ENCODE measurements around the gene TRPM4.
"Not testable (repeated sequence)": the region's sequence is repeated elsewhere in the genome, so short reads cannot be mapped to it uniquely, and the experiment has no call there.

TRPM4 gene

DNA sequence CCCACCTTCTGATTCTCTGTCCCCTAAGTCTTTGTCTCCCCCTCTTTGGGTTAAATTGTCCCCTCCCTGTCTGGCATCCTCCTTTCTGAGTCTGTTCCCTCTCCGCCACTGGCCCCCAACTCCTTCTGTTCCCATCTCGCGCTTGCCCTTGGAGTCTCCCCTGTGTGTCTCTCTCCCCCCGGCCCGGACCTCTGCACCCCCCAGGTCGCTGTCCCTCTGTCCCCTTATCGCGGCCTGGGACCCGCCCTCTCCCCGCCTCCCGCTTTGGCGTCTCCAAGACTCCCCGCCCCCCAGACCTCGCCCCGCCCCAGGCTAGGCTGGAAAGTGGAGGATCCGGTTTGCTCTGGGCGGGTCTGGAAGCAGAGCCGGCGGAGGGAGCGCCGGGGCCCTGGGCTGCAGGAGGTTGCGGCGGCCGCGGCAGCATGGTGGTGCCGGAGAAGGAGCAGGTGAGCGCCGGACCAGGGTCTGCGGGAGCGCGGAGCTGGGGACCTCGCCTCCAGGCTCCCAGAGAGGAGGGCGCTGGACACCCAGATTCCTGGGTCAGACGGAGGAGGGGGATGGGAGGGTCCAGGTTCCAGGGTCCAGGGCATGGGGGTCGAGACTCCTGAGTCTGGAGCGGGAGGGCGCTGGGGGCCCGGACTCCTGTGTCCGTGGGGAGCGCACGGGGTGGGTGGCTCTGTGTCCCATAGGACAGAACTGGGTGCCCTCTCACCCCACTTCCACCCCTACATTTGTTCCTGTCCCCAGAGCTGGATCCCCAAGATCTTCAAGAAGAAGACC is at the start of gene TRPM4:
TSS of gene TRPM4 (plus strand) at position 348 of the 780 bp plus-strand sequence. CDS start at position 423, 75 bp downstream.
- DNase-seq, result peak in 1 of 2 experiments; percentile 1

DNA sequence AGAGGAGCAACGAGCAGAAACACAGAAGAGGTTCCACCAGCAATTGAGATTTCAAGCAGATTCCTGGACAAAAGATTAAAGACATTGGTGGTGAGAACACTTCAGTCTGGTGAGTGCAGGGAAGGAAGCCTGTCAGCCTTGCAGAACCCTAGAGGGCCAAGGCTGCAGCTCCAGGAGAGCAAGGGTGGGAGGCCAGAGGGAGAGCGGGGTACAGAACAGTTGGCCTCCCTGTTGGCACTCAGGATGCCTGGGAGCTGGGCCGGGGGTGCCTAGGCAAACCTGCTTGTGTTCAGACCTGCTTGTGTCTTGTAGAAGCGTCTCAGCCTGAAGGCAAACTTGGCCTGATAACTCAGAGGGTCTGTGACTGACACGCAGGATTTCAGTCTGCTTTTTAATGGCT is 48.5 kb upstream of the TRPM4 start:
- DNase-seq, result no peak

DNA sequence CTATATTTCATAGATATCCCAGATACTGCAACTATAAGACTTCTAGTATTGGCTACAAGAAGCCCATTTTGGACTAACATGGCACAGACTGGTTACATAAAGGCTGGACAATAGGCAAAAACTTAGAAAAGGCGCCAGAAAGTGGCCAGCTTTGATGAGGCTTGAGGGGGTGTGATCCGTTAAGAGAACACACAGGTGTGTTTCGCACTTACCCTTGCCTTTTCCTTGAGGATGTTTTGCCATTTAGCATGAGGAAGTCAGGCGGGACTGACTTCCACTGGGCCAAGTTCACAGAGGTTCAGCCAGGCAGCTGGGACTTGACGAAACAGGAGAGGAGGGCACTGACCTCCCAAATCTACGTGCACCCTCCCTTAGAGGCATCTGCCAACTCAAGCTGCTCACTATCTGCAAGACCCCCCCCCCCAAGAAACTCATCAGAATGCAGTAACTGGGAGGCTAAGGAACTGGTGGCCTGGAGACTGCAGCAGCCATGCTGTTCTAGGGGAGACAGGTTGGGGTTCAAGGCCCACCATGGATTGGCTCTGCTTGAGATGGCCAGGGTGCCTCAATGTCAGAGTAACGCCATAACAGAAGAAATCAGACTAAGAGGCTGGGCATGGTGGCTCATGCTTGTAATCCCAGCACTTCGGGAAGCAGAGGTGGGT is 47.9 kb upstream of the TRPM4 start:
- no peak for DNase-seq

DNA sequence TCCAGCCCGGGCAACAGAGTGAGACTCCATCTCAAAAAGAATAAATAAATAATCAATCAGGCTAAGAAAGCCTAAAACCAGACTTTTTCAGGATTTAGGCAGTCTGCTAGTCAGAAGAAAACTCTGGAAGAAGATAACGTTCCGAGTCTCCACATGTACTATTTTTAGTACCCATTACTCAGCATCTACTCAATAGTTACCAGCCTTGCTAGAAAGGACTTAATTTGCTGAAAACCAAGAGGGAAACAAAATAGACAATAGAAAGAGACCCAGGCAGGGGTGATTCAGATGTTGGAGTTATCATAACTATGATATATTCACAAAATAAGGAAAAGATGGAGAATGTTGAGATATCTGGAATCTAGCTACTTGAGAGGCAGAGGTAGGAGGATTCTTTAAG is 47.0 kb upstream of the TRPM4 start:
- DNase-seq, result no peak

DNA sequence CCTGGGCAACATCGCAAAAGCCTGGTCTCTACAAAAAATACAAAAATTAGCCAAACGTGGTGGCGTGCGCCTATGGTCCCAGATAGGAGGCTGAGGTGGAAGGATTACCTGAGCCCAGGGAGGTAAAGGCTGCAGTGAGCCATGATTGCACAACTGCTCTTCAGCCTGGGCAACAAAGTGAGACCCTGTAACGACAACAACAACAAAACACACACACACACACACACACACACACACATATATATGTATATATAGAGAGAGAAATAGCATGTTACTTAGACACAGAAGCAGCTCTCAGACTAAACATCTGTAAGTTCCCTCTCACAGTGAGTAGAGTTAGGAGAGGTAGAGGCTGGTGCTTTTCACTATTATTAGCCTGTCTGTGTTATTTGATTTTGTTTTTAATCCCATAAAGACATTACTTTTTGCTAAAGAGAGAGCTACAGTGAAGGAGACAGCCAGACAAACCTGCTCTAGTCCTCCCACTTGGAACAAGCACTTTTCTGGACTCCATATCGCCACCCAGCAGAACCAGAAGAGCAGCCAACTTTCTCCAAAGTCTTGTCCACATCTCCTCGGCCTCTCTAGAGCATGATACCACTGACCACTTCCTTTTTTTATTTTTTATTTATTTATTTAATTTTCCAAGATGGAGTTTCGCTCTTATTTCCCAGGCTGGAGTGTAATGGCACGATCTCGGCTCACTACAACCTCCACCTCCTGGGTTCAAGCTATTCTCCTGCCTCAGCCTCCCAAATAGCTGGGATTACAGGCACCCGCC is 46.2 kb upstream of the TRPM4 start:
- DNase-seq, result no peak

DNA sequence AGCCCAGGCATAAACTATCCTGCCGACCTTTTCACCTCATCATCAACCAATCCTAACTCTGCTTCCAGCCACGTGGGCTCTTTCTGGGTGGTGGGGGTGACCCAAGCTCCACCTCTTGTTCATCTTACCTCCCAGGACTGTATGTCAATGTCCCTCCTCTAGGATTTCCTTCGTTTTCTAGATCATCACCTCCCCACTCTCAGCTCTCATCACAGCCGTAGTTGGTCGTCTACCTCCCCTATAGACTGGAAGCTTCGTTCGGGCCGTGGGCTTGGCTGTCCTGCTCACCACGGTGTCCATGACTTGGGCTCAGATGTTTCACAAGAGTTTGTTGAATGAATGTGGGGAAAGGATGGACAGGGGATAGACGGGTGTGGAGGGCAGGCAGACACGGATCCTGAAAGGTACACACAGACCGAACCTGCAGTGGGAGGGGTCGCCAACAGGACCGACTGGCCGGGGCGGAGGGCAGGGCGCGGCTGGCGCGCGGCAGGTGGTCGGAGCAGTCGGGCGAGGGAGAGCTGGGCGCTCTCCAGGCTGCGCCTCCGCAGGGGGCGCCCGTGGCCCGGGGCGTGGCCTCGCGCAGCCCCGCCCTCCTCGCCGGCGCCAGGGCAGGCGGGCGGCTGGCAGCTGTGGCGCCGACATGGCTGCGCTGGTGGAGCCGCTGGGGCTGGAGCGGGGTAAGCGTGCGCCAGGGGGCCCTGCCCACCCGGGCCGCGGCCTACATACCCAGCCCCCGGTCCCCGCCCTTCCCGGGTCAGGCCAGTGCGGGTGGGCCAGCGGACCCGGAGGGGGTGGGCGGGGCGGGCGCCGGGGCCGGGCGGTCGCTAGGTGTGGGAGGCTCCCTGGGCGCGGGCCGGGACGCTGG is 43.6 kb upstream of the TRPM4 start, which contains the start of gene LIN7B:
TSS of gene LIN7B (plus strand) at position 609 of the 868 bp plus-strand sequence. CDS start at position 644, 35 bp downstream.
- DNase-seq, result no peak

DNA sequence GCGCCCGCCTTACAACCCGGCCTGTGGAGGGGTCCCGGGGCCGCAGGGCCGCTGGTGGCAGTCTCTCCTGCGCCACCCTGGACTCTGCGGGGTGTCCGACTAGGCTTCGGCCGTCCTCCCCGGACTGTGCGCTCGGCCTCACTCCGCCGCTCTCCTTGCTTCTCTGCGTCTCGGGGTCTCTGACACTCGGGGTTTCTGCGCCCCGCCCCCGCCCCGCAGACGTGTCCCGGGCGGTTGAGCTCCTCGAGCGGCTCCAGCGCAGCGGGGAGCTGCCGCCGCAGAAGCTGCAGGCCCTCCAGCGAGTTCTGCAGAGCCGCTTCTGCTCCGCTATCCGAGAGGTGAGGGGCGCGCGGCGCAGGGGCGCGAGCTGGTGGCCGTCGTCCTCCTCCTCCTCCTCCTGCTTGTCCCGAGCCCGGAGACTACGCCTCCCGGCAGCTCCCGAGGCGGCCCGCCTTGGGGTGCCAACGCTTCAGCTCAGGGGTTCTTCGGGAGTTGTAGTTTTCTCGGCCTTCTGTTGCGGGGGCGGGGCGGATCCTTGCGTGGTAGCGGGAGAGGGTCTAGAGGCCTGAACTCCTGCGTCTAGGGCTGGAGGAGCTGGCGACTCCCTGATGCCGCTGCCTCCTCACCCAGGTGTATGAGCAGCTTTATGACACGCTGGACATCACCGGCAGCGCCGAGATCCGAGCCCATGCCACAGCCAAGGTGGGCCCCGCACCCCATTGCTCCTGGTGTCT is 42.8 kb upstream of the TRPM4 start:
- peak; percentile 59 to 70 for DNase-seq

DNA sequence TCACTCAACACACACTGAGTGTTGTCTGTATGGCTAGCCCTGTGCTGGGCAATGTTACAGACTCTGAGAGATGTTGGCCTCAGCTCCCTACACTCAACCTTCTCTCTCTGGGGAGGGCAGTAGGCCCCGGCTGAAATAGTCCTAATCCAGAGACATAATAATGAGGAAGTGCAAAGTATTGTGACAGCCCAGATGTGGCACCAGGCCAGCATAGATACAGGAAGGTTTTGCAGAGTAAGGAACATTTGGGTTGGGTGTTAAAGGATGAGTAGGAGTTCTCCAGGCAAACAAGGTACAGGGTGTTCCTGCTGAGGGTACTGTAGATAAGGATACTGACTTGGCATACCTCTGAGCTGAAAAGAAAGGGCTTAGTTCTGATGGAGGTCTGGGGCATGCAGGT is 41.0 kb upstream of the TRPM4 start:
- DNase-seq, result no peak

DNA sequence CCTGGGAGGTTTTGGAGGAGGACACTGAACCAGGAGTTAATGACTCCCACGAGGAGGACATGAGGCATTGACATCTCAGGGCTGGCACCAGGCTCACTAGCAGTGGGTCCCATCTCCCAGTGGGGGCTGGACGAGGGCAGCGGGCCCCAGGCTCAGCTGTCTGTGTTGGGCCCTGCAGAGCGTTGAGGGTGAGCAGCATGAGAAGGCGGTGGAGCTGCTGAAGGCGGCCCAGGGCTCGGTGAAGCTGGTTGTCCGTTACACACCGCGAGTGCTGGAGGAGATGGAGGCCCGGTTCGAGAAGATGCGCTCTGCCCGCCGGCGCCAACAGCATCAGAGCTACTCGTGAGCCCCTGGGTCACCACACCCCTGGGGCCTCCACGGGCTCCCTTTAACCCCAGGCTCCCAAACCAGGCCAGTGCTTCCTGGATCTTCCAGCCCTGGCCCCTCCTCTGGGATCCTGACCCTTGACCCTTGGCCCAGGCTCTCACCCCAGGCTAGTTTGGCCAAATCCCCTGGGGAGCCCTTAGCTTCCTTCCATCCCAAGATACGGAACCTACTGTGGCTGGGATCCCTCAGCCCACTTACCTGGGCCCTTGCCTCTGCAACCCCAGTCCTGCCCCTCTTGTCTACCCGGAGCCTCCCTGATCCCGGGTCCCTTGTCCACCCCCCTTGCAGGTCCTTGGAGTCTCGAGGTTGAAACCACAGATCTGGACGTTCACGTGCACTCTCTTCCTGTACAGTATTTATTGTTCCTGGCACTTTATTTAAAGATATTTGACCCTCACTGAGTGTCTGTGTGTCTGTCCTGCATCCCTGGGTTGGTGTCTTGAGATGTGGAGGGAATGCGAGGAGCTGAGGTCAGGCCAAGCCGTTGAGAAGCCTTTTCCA is 39.7 kb upstream of the TRPM4 start:
- no peak for DNase-seq

DNA sequence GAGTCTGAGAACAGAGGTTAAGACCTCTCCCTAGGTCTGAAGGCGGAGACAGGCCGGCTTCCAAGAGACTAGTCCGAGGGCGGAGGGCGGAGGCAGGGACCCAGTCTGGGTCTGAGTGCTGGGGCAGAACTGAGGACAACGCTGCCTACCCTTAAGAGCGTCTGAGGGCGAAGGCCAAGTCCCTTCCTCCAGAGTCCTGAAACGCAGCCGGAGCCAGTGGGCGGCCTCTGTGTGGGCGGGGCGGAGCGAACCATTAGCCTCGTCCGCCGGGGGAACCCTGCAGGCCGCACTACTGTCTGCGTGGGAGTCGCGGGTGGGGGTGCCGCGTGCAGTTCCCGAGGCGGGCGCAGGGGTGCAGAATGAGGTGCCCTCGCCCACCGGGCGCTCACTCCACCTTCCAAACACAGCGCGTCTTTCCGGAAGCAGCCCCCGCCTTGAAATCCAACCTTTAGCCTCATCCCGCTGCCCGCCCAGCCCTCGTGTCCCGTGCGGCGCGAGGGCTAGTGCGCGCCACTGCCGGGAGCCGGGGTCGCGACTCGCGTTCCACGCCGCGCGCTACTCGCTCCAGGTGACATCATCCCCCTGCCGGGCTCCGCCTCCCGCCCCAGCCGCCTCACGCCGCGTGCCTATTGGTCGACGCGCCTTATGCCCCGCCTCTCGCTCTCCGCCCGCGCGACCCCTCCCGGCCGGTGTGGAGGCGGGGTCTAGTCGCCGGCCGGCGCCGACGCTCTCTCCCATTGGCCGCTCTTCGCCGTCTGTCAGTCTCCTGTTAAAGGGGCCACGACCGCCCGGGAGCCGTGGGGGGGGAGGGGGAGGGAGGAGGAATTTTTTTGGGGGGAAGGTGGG is 38.8 kb upstream of the TRPM4 start, which contains the start of gene C19orf73:
TSS of gene C19orf73 (minus strand) at position 579 of the 846 bp plus-strand sequence. CDS start at position 458, 121 bp downstream.
- peak; percentile 65 to 87 for DNase-seq

DNA sequence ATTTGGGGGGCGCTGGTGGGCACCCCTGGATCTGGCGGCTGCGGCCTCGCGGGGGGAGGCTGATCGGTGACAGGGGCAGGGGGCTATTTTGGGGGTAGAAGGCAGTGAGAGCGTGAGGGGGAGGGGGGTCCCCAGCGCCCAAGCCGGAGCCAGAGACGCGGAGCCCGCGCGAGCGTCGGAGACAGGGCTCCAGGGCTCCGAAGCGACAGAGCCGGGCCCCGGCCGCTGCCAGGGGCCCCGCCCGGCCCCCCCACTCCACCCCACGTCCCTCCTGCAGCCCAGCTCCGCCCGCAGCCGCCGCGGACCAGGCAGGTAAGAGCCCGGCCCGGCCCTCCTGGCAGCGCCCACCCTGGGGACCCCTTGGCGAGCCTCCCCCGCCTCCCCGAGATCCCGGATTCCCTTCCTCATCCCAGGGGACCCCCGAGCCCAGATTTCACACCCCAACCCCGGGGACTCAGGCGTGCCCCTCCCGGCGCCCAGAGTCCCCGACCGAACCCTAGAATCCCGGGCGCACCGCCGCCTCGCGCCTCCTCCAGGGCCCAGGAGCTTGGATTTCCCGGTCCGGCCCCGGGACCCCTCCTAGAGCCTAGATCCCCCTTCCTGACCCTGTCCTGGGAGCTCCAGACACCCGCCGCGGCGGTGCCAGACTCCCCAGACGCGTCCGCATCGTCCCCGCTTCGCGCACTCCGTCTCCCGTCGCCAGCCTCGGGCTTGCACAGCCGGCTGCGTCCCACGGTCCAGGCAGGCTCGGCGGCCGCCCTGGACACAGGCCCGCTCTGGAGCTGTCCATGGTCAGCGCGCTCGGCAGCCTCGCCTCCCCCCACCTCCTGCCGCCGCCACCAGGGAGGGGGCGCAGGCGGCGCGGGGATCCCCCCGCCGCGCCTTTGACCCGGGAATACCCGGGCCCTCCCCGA is 37.9 kb upstream of the TRPM4 start, which contains the start of gene PPFIA3:
TSS of gene PPFIA3 (plus strand) at position 134 of the 914 bp plus-strand sequence. CDS start 8,330 bp downstream, outside the sequence.
- DNase-seq, result no peak

DNA sequence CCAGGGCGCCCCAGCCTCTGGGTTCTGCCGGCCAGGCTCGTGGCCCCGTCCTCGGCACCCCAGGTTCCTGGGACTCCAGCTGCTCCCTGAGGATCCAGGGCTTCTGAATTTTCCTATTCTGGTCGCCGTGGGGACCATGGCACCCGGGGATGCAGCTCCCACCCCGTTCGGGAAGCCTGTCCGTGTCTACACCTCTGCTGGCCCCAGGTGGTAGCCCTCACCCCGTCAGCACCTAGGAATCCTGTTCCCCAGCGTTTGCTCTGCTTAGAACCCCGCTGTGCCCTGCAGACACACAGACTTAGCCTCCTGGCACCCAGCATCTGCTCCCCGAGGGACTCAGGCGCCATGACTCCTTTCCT is 37.3 kb upstream of the TRPM4 start:
- no peak for DNase-seq

DNA sequence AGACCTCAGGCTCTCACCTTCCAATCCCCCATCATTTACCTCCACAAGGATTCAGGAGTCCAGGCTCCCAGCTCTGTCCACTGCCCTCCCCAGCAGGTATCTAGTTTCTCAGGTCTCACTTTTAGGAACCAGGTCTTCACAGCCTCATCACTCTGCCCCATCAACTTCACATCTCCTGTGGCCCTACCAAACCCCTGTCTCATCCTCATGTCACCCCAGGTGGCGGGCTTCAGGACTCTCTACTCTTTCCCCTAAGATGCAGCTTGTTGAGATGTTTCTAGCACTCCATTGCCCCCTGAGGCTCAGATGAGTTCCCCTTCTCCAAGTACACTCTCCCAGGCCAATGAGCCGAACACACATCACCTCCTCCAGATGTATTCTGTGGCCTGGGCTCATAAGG is 36.7 kb upstream of the TRPM4 start:
- DNase-seq, result no peak

DNA sequence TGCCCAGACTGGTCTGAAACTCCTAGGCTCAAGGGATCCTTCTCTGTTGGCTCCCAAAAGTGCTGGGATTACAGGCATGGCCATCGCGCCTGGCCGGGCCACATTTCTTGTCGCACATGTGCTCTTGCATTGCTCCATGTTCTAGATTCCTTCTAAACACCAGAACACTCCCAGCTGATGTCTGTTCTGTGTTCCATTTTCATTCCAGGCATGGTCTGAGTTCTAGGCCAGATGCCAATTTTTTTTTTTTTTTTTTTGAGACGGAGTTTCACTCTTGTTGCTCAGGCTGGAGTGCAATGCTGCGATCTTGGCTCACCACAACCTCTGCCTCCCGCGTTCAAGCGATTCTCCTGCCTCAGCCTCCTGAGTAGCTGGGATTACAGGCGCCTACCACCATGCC is 35.8 kb upstream of the TRPM4 start:
- not testable (repeated sequence) for DNase-seq

DNA sequence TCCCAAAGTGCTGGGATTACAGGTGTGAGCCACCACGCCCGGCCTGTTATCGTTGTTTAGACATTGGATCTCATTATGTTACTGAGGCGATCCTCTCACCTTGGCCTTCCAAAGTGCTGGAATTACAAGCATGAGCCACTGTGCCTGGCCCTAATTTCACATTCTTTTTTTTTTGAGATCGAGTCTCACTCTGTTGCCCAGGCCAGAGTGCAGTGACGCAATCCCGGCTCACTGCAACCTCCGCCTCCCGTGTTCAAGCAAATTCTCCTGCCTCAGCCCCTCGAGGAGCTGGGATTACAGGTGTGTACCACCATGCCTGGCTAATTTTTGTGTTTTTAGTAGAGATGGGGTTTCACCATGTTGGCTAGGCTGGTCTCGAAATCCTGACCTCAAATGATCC is 34.3 kb upstream of the TRPM4 start:
- not testable (repeated sequence) for DNase-seq

DNA sequence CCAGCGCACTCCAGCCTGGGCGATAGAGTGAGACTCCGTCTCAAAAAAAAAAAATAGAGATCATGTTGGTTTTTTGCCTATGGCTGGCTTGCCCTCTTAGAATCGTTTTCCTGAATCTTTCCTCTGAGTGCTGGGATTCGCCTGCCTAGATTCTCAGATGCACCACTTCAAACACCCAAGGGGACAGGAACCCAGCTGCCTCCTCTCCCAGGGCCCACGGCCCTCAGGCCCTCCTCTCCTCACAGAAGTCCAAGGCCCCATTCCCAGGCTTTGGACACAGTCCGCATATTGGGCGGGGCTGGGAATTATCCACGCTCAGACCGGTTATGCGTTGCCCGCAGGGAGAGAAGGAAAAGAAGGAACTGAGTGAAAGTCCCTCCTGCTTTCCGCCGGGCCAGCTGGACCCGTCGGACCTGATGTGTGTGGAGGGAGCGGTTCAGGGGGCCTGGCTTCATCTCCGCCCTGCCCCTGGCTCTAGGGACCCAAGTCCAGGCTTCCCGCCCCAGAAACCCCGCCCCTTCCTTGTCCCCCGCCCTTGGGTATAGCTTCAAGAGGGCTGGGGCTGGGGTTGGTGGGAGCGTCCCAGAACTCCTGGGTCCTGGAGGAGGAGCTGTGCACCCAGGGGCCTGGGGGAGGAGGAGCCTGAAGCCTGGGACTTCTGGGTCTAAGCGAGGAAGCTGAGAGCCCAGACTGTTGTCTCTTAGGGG is 32.4 kb upstream of the TRPM4 start:
- DNase-seq, result no peak

DNA sequence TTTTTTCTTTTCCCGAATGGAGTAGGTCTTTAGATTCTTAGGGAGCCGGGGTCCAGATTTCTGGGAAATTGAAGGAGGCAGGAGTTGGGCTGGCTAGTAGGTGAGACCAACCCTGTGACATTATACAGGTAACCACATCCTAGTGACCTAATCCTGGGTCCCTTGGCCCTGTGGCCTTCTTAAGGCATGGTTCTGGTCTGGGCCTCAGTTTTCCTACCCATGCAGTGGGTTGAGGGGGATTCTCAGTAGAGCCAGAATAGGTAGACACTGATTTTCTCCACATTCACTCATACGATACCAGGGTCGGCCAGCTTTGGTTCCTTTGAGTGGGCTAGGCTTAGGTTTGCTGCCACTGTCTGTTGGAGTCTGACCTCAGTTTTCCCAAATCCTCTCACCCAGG is 31.0 kb upstream of the TRPM4 start:
- DNase-seq, result no peak

DNA sequence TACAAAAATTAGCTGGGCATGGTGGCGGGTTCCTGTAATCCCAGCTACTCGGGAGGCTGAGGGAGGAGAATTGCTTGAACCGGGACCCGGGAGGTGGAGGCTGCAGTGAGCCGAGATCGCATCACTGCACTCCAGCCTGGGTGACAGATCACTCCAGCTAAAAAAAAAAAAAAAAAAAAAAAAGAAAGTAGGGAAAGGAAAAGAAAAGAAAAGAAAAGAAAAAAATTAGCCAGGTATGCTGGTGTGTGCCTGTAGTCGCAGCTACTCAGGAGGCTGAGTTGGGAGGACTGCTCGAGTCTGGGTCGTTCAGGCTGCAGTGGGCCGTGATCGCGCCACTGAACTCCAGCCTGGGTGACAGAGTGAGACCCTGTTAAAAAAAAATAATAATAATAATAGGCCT is 30.4 kb upstream of the TRPM4 start:
- DNase-seq, result not testable (repeated sequence)

Data from cerebellar nuclear complex (tissue), 1 donor.